Kidney tubule cell (primary cell): ENCODE data around the gene EPHA2.
"Not testable (repeated sequence)": the region's sequence is repeated elsewhere in the genome, so short reads cannot be mapped to it uniquely, and the experiment has no call there.

Experiments used
- DNase-seq: peaks from one replicate; pipeline ENCODE4 v3.0.0-alpha.2; 2018; ENCODE audit warnings: low spot score

The EPHA2 gene

GRCh38 chr1:16119504-16119903 is 36.4 kb downstream of the EPHA2 start:
- DNase-seq = no peak

- DNase-seq = no peak
These were observed 37.2 kb downstream of the EPHA2 start for GRCh38 chr1:16118706-16119105.

- DNase-seq = no peak
These were observed 37.9 kb downstream of the EPHA2 start for GRCh38 chr1:16117936-16118335.

GRCh38 chr1:16117369-16117768 is 38.5 kb downstream of the EPHA2 start:
- DNase-seq = no peak

GRCh38 chr1:16116625-16117024 is 39.2 kb downstream of the EPHA2 start:
- DNase-seq = no peak

GRCh38 chr1:16116002-16116401 is 39.9 kb downstream of the EPHA2 start:
- no peak for DNase-seq

GRCh38 chr1:16115468-16115983 is 40.3 kb downstream of the EPHA2 start:
- no peak for DNase-seq

- DNase-seq = no peak
These were observed 41.1 kb downstream of the EPHA2 start for GRCh38 chr1:16114527-16115467.

- peak; percentile 50 for DNase-seq
These were observed 43.0 kb downstream of the EPHA2 start for GRCh38 chr1:16112596-16113555.

- DNase-seq = peak; percentile 70
These were observed 43.9 kb downstream of the EPHA2 start for GRCh38 chr1:16111771-16112595.

- DNase-seq = no peak
These were observed 45.0 kb downstream of the EPHA2 start for GRCh38 chr1:16110884-16111283.

- no peak for DNase-seq
These were observed 45.4 kb downstream of the EPHA2 start for GRCh38 chr1:16110456-16110855.

- no peak for DNase-seq
These were observed 46.3 kb downstream of the EPHA2 start for GRCh38 chr1:16109571-16109970.

GRCh38 chr1:16107039-16107438 is 48.8 kb downstream of the EPHA2 start:
- not testable (repeated sequence) for DNase-seq

GRCh38 chr1:16101623-16102022 is 54.2 kb downstream of the EPHA2 start:
- DNase-seq = no peak

GRCh38 chr1:16099412-16099811 is 56.5 kb downstream of the EPHA2 start:
- DNase-seq = no peak

GRCh38 chr1:16095447-16095846 is 60.4 kb downstream of the EPHA2 start:
- DNase-seq = no peak

GRCh38 chr1:16094453-16095158 is 61.3 kb downstream of the EPHA2 start:
- no peak for DNase-seq

GRCh38 chr1:16093611-16094010 is 62.3 kb downstream of the EPHA2 start:
- DNase-seq = no peak

- no peak for DNase-seq
These were observed 62.9 kb downstream of the EPHA2 start for GRCh38 chr1:16092923-16093511.
